DMS79 (cell line): Measurements from ENCODE around the gene MEG3.
"Not testable (repeated sequence)": the region's sequence is repeated elsewhere in the genome, so short reads cannot be mapped to it uniquely, and the experiment has no call there.

Source experiments
- DNase-seq: peaks from one replicate; lab custom pipeline; 2025; lab: John Stamatoyannopoulos, UW

MEG3 gene

DNA sequence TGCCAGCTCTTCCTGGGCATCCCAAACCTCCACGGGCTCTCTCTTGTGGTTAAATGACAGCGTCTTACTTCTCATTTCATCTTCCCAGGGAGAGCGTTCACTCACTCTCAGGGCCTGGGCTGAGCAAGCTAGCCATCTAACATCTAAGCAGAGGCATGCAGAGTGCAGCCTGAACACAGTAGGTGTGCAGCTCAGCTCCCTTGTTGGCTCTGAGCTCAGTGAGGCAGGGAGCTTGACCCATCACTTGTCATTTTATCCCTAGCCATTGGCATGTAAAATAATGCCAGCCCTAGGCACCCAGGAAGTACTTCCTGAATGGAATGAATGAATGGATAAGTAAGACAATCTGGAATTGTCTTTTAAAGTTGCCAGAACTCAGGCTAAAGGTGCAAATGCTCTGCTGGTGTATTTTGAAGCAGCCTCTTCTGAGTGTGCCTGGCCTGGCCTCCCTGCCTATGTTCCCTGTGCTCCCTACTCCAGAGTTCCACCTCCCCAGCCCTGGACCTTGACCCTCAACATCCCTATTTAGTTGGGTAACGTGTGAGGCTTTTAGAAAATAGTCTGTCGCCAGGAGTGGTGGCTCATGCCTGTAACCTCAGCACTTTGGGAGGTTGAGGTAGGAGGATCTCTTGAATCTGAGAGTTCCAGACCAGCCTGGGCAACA, 9.5 kb upstream of the MEG3 start:
- no peak for DNase-seq

DNA sequence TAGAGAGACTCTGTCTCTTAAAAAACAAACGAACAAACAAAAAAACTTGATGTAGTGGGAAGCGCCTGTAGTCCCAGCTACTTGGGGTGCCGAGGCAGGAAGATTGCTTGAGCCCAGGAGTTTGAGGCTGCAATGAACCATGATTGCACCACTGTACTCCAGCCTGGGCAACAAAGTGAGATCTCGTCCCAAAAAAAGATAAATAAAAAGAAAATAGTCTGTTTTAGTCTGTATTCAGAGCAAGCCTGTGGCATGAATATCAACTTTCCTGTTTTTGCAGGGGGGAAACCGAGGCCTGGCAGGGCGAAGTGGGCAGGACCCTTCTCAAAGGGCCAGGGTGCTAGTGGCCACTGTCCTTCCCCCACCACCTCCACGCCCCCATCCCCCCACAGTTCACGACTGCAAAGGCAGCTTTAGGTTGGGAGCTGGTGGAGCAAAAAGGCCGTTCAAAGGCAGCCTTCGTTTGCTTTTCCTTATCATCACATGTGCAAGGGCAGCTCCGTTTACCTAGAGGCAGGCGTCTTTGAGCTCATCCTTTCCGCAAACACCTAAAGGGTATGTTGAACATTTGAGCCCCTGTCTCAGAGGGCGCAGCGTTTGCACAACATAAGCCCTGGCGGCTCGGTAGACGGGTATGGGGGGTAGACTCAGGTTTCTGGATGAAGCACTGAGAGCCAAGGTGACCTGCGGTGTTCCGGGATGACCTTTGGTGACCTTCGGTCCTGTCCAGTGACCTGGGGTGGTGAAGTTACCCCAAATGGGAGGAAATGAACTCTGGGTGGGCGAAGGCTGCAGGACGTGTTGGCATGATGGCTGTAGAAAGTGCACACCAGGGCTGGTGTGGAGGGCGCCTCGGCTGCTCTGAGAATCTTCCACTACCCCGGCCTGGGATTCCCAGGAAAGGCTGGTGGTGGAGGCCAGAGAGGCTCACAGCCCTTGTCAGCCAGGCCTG, 8.7 kb upstream of the MEG3 start:
- no peak for DNase-seq

DNA sequence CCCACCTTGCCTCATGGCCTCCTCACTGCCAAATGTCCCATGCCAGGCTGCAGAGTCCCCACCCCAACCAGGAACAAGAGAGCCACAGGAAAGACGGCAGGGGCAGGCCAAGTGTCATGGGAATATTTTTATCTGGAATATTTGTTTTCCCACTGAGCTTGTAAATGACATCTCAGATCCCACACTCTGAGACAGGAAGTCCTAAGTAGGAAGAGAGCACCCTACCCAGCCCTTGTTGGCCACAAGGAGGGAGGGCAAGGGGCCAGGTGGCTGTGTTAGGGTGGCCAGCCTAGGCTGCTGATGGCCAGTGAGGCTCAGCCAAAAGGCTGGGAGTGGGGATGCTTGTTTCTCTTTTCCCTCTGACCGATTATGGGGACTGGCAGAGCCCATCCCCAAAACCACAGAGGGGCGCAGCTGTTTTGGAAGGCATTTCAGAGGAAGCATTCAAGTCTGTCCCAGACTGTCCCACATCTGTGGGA, 7.7 kb upstream of the MEG3 start:
- DNase-seq, result no peak

DNA sequence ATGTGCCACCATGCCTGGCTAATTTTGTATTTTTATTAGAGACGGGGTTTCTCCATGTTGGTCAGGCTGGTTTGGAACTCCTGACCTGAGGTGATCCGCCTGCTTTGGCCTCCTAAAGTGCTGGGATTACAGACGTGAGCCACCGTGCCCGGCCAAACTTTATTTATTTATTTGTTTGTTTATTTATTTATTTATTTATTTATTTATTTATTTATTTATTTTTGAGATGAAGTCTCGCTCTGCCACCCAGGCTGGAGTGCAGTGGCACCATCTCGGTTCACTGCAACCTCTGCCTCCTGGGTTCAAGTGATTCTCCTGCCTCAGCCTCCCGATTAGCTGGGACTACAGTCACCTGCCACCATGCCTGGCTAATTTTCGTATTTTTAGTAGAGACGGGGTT, 7.0 kb upstream of the MEG3 start:
- not testable (repeated sequence) for DNase-seq

DNA sequence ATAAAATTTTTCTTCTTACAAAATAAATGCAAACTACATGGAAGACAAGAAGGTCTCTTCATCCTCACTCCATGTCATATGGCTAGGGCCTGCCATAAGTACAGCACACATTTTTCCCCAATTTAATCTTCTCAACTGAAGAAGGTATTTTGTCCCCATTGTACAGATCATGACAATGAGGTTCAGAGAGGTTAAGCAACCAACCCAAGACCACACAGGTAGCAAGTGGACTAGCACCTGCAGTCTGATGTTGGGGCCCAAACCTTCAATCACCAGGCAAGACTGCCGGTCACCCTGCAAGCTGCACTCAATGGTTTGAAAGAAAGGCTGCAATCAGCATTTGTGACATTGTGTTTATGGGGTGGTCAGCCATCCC, 6.5 kb upstream of the MEG3 start:
- DNase-seq, result no peak

DNA sequence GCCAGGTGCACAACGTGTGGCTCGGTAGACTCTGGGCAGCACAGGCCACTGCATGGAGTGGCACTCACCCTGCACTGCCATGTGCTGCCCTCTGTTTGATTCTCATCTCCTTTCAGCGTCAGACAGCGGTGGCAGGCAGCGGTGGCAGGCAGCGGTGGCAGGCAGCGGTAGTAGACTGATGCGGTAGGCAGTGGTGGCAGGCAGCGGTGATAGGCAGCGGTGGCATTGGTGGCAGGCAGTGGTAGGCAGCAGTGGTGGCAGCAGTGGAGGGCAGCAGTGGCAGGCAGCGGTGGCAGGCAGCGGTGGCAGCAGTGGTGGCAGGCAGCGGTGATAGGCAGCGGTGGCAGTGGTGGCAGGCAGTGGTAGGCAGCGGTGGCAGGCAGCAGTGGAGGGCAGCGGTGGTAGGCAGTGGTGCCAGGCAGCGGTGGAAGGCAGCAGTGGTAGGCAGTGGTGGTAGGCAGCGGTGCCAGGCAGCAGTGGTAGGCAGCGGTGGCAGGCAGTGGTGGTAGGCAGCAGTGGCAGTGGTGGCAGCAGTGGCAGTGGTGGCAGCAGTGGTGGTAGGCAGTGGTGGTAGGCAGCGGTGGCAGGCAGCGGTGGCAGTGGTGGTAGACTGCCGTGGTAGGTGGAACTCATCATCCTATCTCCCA, 6.0 kb upstream of the MEG3 start:
- no peak for DNase-seq

DNA sequence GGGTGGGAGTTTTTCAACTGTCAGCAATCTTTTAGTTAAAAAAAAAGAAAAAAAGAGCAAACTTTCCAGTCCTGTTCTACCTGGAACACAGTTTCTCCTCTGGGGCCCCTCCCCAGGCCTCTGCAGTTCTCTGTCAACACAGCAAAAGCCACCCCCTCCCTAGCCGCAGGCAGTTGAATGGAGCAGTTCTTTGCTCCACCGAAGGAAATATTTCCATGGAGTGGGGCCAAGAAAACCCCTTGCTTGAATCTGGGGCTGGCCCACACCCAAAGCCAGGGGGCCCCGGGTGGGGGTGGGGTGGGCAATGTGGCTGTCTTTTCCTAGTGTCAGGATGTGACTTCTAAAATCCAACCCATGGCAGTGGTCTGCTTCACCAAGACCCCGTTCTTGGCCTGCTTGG, 5.0 kb upstream of the MEG3 start:
- DNase-seq, result no peak

DNA sequence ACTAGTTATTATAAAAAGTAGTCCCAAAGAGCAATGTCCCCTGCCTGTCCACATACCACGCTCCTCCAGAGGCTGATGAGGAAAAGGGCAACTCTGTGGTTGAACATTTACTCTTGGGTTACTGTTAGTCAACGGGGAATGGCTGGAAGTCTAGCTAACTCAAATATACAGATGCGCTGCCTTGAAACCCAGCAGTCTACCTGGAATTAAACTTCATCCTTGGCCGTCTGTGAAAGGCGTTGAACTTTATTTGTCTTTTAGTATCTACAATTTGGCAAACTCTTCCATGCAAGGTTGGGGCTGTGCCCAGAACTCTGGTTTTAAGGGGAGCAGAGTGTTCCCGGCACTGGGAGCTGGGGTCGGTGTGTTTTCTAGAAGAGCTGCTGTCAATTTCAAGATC, 3.9 kb upstream of the MEG3 start:
- DNase-seq, result no peak

DNA sequence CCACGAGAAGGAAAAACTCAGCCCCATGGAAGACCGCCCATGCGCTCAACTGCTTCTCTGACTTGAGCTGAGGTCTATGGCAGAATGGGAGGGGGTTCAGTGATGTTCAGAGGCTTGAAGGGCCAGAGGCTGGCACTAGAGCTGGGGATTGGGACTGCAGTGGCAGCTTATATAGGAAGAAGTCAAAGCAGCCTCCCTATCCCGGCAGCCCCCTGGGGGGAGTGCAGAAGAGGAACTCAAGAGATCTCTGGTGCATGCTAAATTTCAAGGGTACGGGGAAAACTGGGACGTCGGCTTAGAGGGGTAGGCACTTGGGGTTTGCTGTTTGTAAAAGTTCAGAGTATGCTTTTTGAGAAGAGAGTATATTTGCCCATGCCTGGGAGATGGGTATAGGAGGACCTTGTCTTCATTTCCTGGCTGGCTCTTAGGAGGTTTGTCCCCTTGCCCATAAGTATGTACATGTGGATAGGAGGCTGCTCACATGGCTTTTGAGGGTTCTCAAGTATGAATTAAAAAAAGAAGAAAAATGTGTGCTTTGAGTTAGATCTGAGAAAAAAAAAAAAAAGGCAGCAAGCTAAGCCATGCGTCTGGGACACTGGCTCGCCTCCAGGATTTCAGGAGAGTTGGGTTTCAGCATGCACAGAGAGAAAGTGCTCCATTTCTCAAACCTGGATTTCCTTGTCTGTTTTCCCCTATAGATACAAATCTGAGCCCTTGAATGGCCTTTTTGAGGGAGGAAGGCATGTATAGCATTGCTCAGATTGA, 3.2 kb upstream of the MEG3 start:
- DNase-seq, result peak; percentile 40

DNA sequence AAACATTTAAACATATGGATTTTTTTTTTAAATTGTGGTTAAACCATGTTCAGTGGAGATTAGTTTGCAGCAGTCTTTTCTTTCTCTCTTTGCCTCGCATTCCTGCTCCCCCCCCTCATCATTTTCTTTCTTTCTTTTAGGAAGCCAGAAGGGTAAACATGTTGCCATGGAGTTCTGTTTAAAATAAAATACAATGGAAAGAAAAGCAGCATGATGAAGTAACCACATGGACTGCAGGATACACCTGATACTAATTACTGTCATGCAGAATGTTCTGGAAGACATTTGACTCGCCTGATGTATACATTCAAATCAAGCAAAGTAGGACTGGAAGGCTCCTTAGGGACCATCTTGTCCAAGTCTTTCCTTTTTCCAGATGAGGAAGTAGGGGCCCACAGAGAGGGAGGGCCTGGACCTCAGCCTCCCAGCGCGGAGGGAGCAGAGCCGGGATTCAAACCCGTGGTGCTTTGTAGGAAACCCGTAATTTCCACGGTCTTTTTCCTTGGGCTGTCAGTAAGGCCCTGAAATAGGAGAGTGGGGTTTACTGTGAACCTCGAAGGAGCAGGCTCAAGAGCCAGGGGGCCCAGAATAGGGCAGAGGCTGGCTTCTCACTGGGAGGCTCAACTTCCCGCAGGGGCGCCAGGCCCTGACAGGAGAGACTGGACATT, 2.4 kb upstream of the MEG3 start:
- no peak for DNase-seq

DNA sequence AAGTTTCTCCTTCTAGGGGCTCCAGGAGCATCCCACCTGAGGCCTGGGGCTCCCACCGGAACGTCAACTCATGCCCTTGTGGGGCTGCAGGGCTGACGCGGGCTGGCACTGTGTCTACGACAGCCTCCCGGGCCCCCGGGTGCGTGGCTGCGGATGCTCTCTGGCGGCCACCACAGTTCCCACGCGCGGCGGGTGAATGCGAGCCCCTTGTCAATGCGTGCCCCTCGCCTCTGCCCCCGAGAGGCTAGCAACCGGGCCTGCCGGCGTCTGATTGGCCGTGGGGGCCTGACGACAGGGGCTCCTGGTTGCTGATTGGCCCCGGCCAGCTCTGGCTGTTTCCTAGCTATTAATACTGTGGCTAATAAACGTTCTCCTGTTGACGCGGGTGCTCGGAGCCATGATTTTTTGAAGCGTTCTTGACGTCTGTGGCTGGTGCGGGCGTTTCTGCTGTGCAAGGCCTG, 1.8 kb upstream of the MEG3 start:
- DNase-seq, result no peak

DNA sequence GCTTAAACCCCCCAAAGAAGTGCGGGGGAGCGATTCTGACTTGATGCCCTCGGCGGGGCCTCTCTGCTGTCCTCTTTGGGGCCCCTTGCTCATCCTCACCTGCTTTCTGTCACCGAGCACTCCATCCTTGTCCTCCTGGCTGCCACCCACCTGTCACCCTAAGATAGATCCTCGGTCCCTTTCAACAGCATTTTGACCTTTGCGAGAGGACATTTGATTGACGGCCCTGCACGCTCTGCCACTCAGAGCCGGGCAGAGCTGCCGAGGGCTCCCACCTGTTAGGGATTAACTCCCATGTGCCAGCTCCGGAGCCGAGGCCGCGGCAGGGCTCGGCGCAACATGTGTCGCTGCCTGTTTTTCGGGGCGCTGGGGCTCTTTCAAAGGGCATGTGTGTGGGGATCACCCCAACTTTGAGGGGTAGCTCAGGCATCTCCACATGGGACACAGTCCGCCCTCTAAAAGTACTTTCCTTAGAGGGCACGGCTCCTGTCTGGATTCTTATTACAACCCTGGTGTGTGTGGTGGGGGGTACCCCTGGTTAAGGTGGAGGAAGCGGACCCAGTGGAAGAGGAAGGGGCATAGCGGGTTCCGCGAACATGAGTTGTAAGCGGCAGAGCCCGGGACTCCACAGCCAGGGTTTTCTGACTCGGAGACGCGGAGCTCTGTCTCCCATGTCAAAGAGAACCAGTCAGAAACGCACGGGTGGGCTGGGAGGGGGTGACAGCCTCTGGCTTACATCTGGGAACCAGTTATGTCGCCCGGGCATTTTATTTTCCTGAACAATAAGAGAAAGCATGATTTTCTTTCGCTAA, 811 bp upstream of the MEG3 start:
- no peak for DNase-seq

DNA sequence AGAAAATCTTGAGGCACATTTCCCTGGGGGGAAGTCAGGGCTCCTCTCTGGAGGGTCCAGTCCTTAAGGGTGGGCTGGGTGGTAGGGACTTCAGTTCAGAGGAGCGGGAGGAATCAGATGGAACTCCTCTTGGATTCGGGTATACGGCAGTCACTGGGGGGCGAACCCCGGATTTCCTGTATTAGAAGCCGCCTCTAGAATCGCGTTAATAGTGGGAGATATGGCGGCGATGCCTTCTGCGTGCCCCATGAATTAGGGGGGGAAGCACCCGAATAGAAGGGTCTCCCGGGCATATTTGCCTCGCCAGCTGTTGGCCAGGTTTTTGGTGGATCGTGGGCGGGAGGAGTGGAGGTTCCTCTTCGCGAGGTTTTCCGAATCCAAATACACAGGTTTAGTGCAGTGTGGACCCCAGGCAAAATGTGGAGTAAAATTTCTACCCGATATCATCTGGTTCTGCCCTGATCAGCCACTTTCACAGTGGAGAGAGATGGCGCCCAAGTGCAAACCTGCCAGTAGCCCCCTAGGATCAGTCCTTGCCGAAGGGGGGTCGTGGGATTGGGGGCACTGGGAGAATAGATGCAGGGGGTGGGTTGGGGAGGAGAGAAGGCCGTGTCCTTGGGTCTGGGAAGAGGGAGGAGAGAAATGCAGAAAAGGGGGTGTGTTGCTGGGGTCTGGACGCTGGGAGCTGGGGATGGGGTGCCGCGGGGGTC, 628 bp downstream of the MEG3 start:
- DNase-seq, result no peak

DNA sequence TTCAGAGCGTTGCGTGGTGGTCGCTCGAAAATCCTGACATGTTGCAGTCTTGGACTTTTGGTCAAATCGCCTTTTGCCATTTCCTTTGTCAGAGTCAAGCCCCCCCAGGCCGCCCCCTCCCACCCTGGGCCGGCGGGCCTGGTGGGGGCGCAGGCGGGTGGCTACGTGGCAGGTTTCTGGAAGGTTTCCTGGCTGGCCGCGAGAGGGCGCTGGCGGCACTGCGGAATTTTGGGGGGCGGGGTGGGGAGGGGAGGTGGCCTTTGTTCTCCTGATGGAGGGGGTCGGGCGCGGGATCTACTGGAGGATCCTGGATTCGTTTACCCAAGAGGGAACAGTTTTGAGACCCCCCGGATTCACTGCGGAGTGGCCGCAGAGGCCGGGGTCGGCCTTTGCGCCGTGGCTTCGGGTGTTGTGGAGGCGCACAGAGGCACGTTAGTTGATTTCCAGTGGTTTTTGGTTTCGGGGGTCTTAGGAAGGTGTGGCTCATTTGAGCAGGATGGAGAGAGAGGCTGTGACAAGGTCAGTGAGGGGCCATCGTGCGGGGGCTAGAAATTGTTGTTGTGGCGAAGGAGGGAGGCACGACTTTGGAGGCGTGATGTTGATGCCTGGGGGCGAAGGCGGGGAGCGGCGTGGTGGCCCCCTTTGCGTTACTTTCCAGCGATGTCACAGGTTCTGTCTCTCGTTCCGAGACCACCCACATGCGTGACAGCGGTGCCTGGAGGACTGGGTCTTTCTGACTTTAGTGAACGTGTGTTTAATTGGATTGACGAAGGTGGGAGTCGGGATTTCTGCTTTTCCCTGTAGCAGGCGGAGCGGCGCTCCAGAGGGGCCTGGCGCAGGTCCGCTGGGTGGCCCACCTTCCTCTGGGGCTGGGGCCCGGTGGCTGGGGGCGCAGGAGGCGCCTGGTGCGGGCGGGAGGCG, 1.4 kb downstream of the MEG3 start:
- DNase-seq, result no peak

DNA sequence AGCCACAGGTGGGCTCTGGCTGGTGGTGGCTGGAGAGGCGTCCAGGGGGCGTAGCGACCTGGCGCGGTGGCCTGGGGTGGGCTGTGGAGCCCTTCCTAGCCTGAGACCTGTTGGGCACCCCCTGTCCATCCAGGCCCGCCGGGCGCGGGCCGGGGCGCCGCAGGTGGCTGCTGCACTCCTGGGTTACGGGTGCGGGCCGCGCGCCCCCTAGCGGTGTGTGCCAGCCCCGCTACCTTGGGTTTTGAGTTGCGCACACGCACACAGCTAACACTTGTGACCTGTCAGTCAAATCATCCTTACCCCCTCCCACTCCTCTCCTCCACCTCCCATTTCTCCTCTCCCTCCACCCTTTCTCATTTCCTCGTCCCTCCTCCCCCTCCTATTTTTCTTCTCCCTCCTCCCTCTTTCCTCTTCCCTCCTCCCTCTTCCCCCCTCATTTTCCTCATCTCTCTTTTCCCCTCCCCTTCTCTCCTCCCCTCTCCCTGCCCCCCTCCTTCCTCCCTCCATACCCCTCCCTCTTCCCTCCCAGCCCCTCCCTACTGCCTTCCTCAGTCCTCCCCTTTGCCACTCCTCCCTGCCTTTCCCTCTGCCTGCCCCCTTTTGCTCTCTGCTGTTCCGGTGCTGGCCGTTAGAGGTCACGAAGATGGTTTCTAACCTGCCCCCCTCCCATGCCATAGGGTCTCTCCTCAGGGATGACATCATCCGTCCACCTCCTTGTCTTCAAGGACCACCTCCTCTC, 2.3 kb downstream of the MEG3 start:
- DNase-seq, result no peak

DNA sequence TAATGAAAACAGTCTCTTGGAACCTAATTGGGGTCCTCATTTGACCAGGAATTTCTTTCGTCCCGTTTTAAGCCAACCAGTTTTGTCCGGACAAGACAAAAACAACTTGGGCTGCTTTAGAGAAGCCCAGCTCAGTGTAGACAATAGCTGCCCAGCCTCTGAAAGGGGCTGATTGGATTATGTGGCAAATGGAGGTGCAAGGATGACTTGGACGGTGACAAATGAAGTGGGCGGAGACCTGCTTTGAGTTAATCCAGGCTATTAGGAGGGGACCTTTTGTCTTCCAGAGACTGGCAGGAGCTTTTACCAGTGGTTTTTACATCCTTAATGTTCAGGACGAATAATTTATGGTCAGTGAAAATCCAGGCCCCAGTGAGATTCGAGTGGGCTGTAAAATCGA, 4.8 kb downstream of the MEG3 start:
- DNase-seq, result peak; percentile 9

DNA sequence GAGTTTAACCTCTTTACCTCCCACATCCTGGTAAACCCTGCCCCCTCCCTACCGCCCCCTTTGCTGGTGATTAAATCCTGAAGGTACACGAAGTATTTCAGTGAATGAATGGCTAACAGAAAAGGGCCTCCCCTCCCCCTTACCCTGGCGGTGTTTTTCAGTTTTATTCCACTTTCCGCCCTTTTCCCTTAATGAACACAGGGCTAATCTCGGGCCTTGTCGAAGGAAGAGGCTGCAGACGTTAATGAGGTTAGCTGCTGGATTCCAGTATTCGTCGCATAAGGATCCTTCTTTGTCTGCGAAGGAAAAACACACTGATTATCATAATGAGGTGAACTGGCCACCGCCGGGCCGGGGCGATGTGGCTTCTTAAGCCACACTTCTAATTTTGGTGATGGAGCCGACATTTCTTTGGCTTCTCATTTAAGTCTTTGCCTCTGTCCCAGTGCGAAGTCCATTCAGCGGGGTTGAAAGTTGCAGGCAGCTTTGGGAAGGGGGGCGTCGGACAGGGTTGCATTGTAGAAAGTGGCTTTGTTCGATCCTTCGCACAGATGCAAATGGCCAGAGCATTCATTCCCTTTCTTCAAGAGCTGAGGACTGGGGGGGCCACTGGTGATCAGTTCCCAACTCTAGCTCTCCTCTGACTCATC, 6.5 kb downstream of the MEG3 start:
- no peak for DNase-seq
